MM.1S (cell line): Measurements from ENCODE around the gene HMX1.

Experiments used
- CTCF ChIP-seq: fragments of 300-600 bp; sonication (generic); IDR thresholded peaks from 2 replicates; pipeline ENCODE4 v1.5.1; 2016; ENCODE audit warnings: antibody characterized with exemption, low read length, mixed read lengths
- EZH2phosphoT487 ChIP-seq: fragments of 300-600 bp; sonication (generic); IDR thresholded peaks from 2 replicates; pipeline ENCODE4 v1.6.1; 2018; ENCODE audit warnings: antibody characterized with exemption, low read length

- TF ChIP-seq CTCF (no peak), EZH2phosphoT487 (no peak)
Observed at GRCh38 chr4:8847331-8847730, 24.3 kb downstream of the HMX1 start.
